A673 (cell line): ENCODE data around the gene C1R. TPM values are rescaled to one million over a fixed set of nuclear protein-coding genes. Genes with fewer than 3 reads are reported as not detected.
A peak's percentile ranks its signal among the peaks of the same experiment; 100 is the strongest.

Experiments
- BruUV-seq: library from RNA; stranded (reverse); fragments of 400-500 nt; replicated peaks from 2 replicates; lab custom pipeline; 2021; lab: Mats Ljungman, UMichigan
- CTCF ChIA-PET: fragments of 300-600 bp; sonication (Branson Sonifier 250); formaldehyde crosslinking; loops from one replicate; lab custom pipeline; 2022; ENCODE audit warnings: antibody characterized with exemption; lab: Charles Lee
- POLR2A ChIA-PET: fragments of 300-600 bp; sonication (Branson Sonifier 250); formaldehyde crosslinking; loops from one replicate; lab custom pipeline; 2022; ENCODE audit warnings: antibody characterized with exemption; ENCODE audit not compliant: low non-redundant PET; lab: Charles Lee
- DNase-seq: peaks from one replicate; pipeline ENCODE4 v3.0.0-alpha.2; 2015; ENCODE audit warnings: low spot score
- H3K27ac ChIP-seq: fragments of 200-600 bp; sonication (generic); 2 replicates; pipeline ENCODE4 v1.5.1; 2016; ENCODE audit warnings: mixed run types, low read depth, mild to moderate bottlenecking, mixed read lengths, antibody characterized with exemption, low read length; ENCODE audit not compliant: poor library complexity, severe bottlenecking
- H3K27me3 ChIP-seq: fragments of 200-600 bp; sonication (generic); replicated peaks from 2 replicates; pipeline ENCODE4 v1.6.1; 2017; ENCODE audit warnings: mixed run types, low read depth, mild to moderate bottlenecking, mixed read lengths, antibody characterized with exemption, low read length; ENCODE audit not compliant: insufficient read depth, poor library complexity
- H3K36me3 ChIP-seq: fragments of 200-600 bp; sonication (generic); 2 replicates; pipeline ENCODE4 v1.6.1; 2016; ENCODE audit warnings: mixed run types, mild to moderate bottlenecking, mixed read lengths, antibody characterized with exemption, low read length; ENCODE audit not compliant: insufficient read depth, poor library complexity, severe bottlenecking
- H3K4me1 ChIP-seq: fragments of 200-600 bp; sonication (generic); 2 replicates; pipeline ENCODE4 v1.6.1; 2017; ENCODE audit warnings: mixed run types, mild to moderate bottlenecking, mixed read lengths, antibody characterized with exemption, low read length; ENCODE audit not compliant: insufficient read depth, poor library complexity, severe bottlenecking
- H3K4me3 ChIP-seq: fragments of 200-600 bp; sonication (generic); 2 replicates; pipeline ENCODE4 v1.5.1; 2016; ENCODE audit warnings: low read depth, mixed run types, mild to moderate bottlenecking, mixed read lengths, low read length; ENCODE audit not compliant: poor library complexity, severe bottlenecking
- H3K9me3 ChIP-seq: fragments of 200-600 bp; sonication (generic); 2 replicates; pipeline ENCODE4 v1.6.1; 2016; ENCODE audit warnings: mixed run types, low read depth, mild to moderate bottlenecking, mixed read lengths, antibody characterized with exemption, low read length; ENCODE audit not compliant: poor library complexity, severe bottlenecking
- CTCF ChIP-seq: fragments of 300-800, 200-600 bp; sonication (generic); conservative IDR thresholded peaks from 2 replicates; pipeline ENCODE4 v1.5.1; 2017; ENCODE audit warnings: low read depth, mild to moderate bottlenecking, antibody characterized with exemption, low read length, moderate library complexity, mixed read lengths
- EZH2 ChIP-seq: fragments of 200-600 bp; sonication (generic); IDR thresholded peaks from 2 replicates; pipeline ENCODE4 v1.6.1; 2017; ENCODE audit warnings: borderline replicate concordance, low read depth, mild to moderate bottlenecking, mixed read lengths, antibody characterized with exemption, low read length; ENCODE audit not compliant: poor library complexity, severe bottlenecking
- intact Hi-C: fragments of 100-400 bp; cut with micrococcal nuclease; formaldehyde crosslinking; loops from one replicate; pipeline ENCODE4 v1.10.0; 2022; ENCODE audit not compliant: unreplicated experiment
- total RNA-seq: library from RNA; stranded (reverse); gene quantifications from 2 replicates; pipeline ENCODE4 v1.2.3, GENCODE V29; 2021

Gene C1R
- total RNA-seq, 1 experiment from 2014 or later, result 10.9 TPM

GRCh38 chr12:7092986-7093460, 778 bp upstream of the C1R start:
- POLR2A ChIA-PET, result interaction anchor here (0.8 kb wide), 1 partner anchor 868 kb away, joined by 3 read pairs; no protein-coding TSS in a partner anchor
- intact Hi-C loops, result loop anchor here (1.0 to 5.0 kb wide), 2 partner anchors 149 to 171 kb away; partner anchors contain the start of gene C12orf57
- H3K27ac ChIP-seq, result no peak overlapping the region
- TF ChIP-seq CTCF (no peak), EZH2 (no peak)
- peaks cover 8% of the 10 kb centered on the region for H3K4me1 ChIP-seq
- CTCF ChIA-PET, result no interaction called here
- H3K9me3 ChIP-seq, result no peaks in the 10 kb centered on the region
- DNase-seq, result no peak
- H3K36me3 ChIP-seq, result no peaks in the 10 kb centered on the region
- no TSS peak for BruUV-seq
- no peaks in the 10 kb centered on the region for H3K27me3 ChIP-seq
- no peak overlapping the region for H3K4me3 ChIP-seq

DNA sequence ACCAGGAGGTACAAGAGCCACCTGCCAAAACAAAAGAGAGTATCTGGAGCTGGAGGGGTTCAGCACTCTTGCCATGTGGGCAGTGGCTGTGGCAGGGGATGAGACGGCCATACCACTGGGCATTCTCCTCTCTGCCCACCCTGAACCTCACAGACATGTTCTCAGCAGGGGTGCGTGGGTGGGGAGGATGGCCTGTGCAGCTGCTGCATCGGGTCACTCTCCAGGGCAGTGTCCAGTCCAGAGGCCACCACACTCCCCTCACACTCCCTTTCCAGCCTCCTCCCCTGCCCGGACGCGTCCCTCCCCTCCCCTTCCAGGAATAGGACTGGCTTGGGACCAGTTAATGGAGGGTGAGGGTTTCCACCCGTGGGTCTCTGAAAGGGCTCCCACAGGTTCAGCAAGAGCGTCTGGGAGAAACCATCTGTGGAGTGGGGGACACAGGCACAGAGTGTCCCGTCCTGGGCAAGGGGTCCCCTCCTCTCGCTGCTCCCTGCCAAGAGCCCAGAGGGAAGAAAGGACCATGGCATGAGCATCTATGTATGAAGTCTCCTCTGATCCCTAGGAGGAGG, 501 bp downstream of the C1R start:
- no peaks in the 10 kb centered on the region for H3K27me3 ChIP-seq
- H3K27ac ChIP-seq, result no peak overlapping the region
- H3K36me3 ChIP-seq, result no peaks in the 10 kb centered on the region
- ChIA-PET POLR2A (no interaction called here), CTCF (no interaction called here)
- peaks cover 8% of the 10 kb centered on the region for H3K4me1 ChIP-seq
- intact Hi-C loops, result loop anchor here (1.0 to 5.0 kb wide), 2 partner anchors 147 to 169 kb away; partner anchors contain the start of gene C12orf57
- no peak for DNase-seq
- peak overlapping the region; percentile 47 for H3K4me3 ChIP-seq
- TF ChIP-seq CTCF (no peak), EZH2 (no peak)
- BruUV-seq, result no TSS peak
- no peaks in the 10 kb centered on the region for H3K9me3 ChIP-seq

DNA sequence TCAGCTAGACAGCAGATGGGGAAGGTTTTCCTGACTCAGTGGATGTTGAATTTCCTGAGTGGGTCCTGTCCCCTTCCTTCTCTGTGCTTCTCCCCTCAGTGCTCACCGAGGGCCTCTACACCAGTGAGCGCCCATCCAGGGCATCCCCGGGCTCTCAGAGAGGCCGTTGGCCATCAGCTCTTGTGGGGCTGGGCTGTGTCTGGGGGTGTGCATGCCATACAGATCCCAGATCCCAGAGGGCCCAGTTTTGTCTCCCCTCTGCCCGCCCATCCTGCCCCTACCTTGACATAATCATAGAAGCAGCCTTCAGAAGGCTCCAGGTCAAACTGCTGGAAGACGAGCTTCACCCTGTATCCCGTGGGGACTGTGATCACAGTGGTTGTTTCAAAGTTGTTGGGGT, 1.1 kb downstream of the C1R start:
- Histone ChIP-seq H3K36me3 (no peaks in the 10 kb centered on the region), H3K4me3 (no peak overlapping the region), H3K4me1 (peaks cover 8% of the 10 kb centered on the region), H3K9me3 (no peaks in the 10 kb centered on the region), H3K27ac (no peak overlapping the region), H3K27me3 (no peaks in the 10 kb centered on the region)
- TF ChIP-seq EZH2 (no peak), CTCF (no peak)
- ChIA-PET POLR2A (no interaction called here), CTCF (no interaction called here)
- no TSS peak for BruUV-seq
- no peak for DNase-seq
- intact Hi-C loops, result loop anchor here (5.0 kb wide), 1 partner anchor 169 kb away; no protein-coding TSS in a partner anchor
